Measurements from ENCODE around the gene MAPK1.
"Not testable (repeated sequence)": the region's sequence is repeated elsewhere in the genome, so short reads cannot be mapped to it uniquely, and the experiment has no call there.

The MAPK1 gene

DNA sequence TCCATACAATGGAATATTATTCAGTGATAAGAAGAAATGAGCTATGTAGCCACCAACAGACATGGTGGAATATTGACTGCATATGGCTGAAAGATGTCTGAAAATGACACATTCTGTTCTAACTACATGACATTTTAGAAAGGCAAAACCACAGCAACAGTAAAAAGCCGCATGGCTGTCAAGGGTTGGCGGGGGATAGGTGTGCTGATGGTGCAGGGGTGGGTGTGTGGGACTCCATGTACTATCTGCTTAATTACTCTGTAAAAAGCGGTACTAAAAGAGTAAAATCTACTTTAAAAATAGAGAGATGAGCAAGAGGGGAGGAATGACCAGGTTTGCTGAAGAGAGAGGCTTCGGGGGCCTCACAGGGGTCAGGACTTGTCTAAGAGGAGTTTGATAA is 115.2 kb downstream of the MAPK1 start (continued):
- TF ChIP-seq ZFP30 (CRISPR knock-in tag; IDR thresholded peaks at IDR 0.05) (no peak), GLIS3 (CRISPR knock-in tag; IDR thresholded peaks at IDR 0.05) (no peak), ZFP3 (CRISPR knock-in tag; IDR thresholded peaks at IDR 0.05) (no peak), ARNTL (CRISPR knock-in tag; IDR thresholded peaks at IDR 0.05; ENCODE audit: borderline replicate concordance, low read depth) (no peak)
- TF ChIP-seq, protein P1, sequence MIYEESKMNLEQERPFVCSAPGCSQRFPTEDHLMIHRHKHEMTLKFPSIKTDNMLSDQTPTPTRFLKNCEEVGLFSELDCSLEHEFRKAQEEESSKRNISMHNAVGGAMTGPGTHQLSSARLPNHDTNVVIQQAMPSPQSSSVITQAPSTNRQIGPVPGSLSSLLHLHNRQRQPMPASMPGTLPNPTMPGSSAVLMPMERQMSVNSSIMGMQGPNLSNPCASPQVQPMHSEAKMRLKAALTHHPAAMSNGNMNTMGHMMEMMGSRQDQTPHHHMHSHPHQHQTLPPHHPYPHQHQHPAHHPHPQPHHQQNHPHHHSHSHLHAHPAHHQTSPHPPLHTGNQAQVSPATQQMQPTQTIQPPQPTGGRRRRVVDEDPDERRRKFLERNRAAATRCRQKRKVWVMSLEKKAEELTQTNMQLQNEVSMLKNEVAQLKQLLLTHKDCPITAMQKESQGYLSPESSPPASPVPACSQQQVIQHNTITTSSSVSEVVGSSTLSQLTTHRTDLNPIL (CRISPR knock-in tag; IDR thresholded peaks at IDR 0.05; ENCODE audit: low read depth): no peak

DNA sequence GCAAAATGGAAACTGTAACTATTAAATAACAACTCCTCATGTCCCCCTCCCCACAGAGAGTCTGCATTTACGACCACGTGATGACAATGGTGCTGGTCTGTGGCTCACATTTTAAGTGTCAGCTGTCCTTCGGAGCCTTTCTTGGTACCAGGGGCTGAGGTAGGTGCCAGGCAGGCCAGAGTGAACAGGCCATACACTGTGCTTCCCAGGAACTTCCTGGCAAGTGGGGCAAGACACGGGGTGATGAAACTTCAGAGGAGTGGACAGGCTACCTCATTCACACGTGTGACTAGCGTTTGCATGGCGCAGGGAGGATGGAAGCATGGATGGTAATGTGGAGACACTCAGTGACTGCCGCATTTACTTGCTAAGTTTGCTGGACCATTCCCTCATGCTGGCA is 121.5 kb downstream of the MAPK1 start:
- ATAC-seq: no peak
- TF ChIP-seq ZNF565 (CRISPR knock-in tag; conservative IDR thresholded peaks at IDR 0.05; ENCODE audit: low read depth): no peak
- no peak for TF ChIP-seq BACH2 (CRISPR knock-in tag; IDR thresholded peaks at IDR 0.05; ENCODE audit: borderline replicate concordance)
- TF ChIP-seq, protein P2, sequence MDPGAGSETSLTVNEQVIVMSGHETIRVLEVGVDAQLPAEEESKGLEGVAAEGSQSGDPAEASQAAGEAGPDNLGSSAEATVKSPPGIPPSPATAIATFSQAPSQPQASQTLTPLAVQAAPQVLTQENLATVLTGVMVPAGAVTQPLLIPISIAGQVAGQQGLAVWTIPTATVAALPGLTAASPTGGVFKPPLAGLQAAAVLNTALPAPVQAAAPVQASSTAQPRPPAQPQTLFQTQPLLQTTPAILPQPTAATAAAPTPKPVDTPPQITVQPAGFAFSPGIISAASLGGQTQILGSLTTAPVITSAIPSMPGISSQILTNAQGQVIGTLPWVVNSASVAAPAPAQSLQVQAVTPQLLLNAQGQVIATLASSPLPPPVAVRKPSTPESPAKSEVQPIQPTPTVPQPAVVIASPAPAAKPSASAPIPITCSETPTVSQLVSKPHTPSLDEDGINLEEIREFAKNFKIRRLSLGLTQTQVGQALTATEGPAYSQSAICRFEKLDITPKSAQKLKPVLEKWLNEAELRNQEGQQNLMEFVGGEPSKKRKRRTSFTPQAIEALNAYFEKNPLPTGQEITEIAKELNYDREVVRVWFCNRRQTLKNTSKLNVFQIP (CRISPR knock-in tag; IDR thresholded peaks at IDR 0.05; ENCODE audit: borderline replicate concordance, low read depth): no peak
- no peak for TF ChIP-seq RARB (CRISPR knock-in tag; IDR thresholded peaks at IDR 0.05)
- no peak for TF ChIP-seq ZC3H10 (CRISPR knock-in tag; IDR thresholded peaks at IDR 0.05)
- TF ChIP-seq GLIS3 (CRISPR knock-in tag; IDR thresholded peaks at IDR 0.05): no peak
- TF ChIP-seq, protein P3, sequence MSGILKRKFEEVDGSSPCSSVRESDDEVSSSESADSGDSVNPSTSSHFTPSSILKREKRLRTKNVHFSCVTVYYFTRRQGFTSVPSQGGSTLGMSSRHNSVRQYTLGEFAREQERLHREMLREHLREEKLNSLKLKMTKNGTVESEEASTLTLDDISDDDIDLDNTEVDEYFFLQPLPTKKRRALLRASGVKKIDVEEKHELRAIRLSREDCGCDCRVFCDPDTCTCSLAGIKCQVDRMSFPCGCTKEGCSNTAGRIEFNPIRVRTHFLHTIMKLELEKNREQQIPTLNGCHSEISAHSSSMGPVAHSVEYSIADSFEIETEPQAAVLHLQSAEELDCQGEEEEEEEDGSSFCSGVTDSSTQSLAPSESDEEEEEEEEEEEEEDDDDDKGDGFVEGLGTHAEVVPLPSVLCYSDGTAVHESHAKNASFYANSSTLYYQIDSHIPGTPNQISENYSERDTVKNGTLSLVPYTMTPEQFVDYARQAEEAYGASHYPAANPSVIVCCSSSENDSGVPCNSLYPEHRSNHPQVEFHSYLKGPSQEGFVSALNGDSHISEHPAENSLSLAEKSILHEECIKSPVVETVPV (CRISPR knock-in tag; IDR thresholded peaks at IDR 0.05): no peak
- TF ChIP-seq ISL1 (CRISPR knock-in tag; IDR thresholded peaks at IDR 0.05): no peak
- TF ChIP-seq CSDC2 (CRISPR knock-in tag; IDR thresholded peaks at IDR 0.05): no peak
- TF ChIP-seq, protein P4, sequence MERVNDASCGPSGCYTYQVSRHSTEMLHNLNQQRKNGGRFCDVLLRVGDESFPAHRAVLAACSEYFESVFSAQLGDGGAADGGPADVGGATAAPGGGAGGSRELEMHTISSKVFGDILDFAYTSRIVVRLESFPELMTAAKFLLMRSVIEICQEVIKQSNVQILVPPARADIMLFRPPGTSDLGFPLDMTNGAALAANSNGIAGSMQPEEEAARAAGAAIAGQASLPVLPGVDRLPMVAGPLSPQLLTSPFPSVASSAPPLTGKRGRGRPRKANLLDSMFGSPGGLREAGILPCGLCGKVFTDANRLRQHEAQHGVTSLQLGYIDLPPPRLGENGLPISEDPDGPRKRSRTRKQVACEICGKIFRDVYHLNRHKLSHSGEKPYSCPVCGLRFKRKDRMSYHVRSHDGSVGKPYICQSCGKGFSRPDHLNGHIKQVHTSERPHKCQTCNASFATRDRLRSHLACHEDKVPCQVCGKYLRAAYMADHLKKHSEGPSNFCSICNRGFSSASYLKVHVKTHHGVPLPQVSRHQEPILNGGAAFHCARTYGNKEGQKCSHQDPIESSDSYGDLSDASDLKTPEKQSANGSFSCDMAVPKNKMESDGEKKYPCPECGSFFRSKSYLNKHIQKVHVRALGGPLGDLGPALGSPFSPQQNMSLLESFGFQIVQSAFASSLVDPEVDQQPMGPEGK (CRISPR knock-in tag; IDR thresholded peaks at IDR 0.05; ENCODE audit: borderline replicate concordance): no peak
- TF ChIP-seq ZNF70 (CRISPR knock-in tag; IDR thresholded peaks at IDR 0.05): no peak

DNA sequence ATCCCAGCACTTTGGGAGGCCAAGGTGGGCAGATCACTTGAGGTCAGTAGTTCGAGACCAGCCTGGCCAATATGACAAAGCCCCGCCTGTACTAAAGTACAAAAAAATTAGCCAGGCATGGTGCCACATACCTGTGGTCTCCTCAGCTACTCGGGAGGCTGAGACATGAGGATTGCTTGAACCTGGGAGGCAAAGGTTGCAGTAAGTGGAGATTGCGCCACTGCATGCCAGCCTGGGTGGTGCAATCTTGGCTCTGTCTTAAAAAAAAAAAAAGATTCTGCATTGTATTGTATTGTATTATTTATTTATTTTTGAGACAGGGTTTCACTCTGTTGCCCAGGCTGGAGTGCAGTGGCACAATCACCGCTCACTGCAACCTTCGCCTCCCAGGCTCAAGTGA is 122.5 kb downstream of the MAPK1 start:
- not testable (repeated sequence) for ATAC-seq

DNA sequence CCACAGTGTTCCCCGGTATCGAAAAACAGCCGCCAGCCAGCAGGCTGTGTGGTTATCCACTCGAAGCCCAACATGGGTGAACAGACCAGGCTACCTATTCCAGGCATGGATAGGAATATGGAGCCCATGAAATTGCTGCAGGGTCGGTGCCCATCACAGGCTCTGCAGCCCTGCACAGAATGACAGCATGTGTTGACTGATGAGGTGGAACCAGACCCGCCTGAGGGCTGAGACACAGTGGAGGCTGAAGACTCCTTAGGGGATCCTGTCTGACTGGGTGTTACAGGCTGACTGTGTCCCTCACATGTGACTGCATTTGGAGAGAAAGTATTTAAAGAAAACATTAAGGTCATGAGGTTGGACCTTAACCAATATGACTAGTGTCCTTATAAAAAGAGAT is 125.7 kb downstream of the MAPK1 start:
- TF ChIP-seq, protein P3 (CRISPR knock-in tag; IDR thresholded peaks at IDR 0.05): no peak
- TF ChIP-seq, protein P1 (CRISPR knock-in tag; IDR thresholded peaks at IDR 0.05; ENCODE audit: low read depth): no peak
- no peak for ATAC-seq

DNA sequence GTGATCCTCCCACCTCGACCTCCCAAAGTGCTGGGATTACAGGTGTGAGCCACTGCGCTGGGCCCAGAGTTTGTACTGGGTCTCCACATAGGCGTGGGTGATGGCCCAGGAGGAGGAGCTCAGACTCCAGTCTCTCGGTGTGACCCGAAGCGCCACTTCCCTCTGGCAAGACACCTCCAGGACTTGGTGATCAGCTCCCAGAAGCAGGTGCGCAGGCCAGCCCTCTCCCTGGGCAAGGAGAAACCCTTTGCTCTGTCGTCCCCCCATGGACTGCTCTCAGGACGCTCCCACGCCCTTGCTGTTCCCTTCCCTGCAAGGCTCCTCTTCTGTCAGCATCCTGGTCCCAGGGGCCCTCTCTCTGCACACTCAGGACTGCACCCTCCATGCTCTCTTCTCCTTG is 126.4 kb downstream of the MAPK1 start:
- no peak for TF ChIP-seq PPARA (CRISPR knock-in tag; IDR thresholded peaks at IDR 0.05; ENCODE audit: borderline replicate concordance)
- ATAC-seq: no peak

All from SK-N-SH treated with all-trans-retinoic acid at 6 μM for 48 hours (cell line).